Measurements from ENCODE around the gene HIP1.
"Not testable (repeated sequence)": the region's sequence is repeated elsewhere in the genome, so short reads cannot be mapped to it uniquely, and the experiment has no call there.

DNA sequence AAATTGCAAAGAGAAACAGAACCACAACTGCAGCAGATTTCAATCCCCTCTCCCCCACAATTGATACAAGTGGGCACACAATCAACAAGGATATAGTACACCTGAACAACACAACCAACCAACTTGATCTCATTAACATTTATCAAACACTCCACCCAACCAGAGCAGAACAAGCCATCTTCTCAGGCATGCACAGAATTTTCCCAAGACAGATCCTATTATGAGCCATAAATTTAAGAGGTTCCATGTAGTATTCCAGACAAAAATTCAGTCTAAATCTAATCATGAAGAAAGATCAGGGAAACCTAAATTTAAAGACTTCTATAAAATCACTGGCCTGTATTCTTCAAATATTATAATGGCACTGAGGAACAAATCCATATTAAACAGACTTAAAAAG, 217.0 kb downstream of the HIP1 start:
- TF ChIP-seq TAF1 (CRISPR knock-in tag; IDR thresholded peaks at IDR 0.05); POLR2AphosphoS5 (IDR thresholded peaks at IDR 0.05; ENCODE audit: low read depth, low read length); EZH2 (conservative IDR thresholded peaks at IDR 0.05; ENCODE audit: low read depth, low read length): not testable (repeated sequence)
- TF ChIP-seq, protein P1, sequence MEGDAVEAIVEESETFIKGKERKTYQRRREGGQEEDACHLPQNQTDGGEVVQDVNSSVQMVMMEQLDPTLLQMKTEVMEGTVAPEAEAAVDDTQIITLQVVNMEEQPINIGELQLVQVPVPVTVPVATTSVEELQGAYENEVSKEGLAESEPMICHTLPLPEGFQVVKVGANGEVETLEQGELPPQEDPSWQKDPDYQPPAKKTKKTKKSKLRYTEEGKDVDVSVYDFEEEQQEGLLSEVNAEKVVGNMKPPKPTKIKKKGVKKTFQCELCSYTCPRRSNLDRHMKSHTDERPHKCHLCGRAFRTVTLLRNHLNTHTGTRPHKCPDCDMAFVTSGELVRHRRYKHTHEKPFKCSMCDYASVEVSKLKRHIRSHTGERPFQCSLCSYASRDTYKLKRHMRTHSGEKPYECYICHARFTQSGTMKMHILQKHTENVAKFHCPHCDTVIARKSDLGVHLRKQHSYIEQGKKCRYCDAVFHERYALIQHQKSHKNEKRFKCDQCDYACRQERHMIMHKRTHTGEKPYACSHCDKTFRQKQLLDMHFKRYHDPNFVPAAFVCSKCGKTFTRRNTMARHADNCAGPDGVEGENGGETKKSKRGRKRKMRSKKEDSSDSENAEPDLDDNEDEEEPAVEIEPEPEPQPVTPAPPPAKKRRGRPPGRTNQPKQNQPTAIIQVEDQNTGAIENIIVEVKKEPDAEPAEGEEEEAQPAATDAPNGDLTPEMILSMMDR (CRISPR knock-in tag; IDR thresholded peaks at IDR 0.05), result not testable (repeated sequence)

Measured in HepG2 (cell line).